Smooth muscle cell (in vitro differentiated cells): ENCODE results near the gene INPP4B. TPM values are rescaled to one million over a fixed set of nuclear protein-coding genes. Genes with fewer than 3 reads are reported as not detected.

Experiments used
- DNase-seq: peaks from one replicate; lab custom pipeline; 2025; ENCODE audit not compliant: unreplicated experiment; lab: John Stamatoyannopoulos, UW
- H2AFZ ChIP-seq: fragments of 200-600 bp; sonication (generic); 2 replicates; pipeline ENCODE4 v1.6.0; 2016; ENCODE audit warnings: antibody characterized with exemption, low read depth, mild to moderate bottlenecking
- H3F3A ChIP-seq: fragments of 200-600 bp; sonication (generic); 2 replicates; pipeline ENCODE4 v1.6.0; 2017; ENCODE audit warnings: antibody characterized with exemption, low read depth
- H3K27ac ChIP-seq: fragments of 200-600 bp; sonication (generic); 2 replicates; pipeline ENCODE4 v1.5.1; 2016; ENCODE audit warnings: low read depth, mild to moderate bottlenecking
- H3K27me3 ChIP-seq: fragments of 200-600 bp; sonication (generic); 2 replicates; pipeline ENCODE4 v1.6.1; 2016; ENCODE audit warnings: low read depth, mild to moderate bottlenecking
- H3K36me3 ChIP-seq: fragments of 200-600 bp; sonication (generic); 2 replicates; pipeline ENCODE4 v1.5.1; 2016; ENCODE audit warnings: low read depth
- H3K4me1 ChIP-seq: fragments of 200-600 bp; sonication (generic); 2 replicates; pipeline ENCODE4 v1.5.1; 2016; ENCODE audit warnings: low read depth
- H3K4me2 ChIP-seq: fragments of 200-600 bp; sonication (generic); 2 replicates; pipeline ENCODE4 v1.6.0; 2016; ENCODE audit warnings: mild to moderate bottlenecking
- H3K4me3 ChIP-seq: fragments of 200-600 bp; sonication (generic); 2 replicates; pipeline ENCODE4 v1.5.1; 2016; ENCODE audit warnings: mild to moderate bottlenecking
- H3K79me2 ChIP-seq: fragments of 200-600 bp; sonication (generic); 2 replicates; pipeline ENCODE4 v1.6.0; 2016; ENCODE audit warnings: low read depth, mild to moderate bottlenecking
- H3K9ac ChIP-seq: fragments of 200-600 bp; sonication (generic); 2 replicates; pipeline ENCODE4 v1.6.0; 2016; ENCODE audit warnings: low read depth
- H3K9me3 ChIP-seq: fragments of 200-600 bp; sonication (generic); replicated peaks from 2 replicates; pipeline ENCODE4 v1.5.1; 2016; ENCODE audit warnings: low read depth
- H4K20me1 ChIP-seq: fragments of 200-600 bp; sonication (generic); 2 replicates; pipeline ENCODE4 v1.6.0; 2016; ENCODE audit warnings: low read depth
- CTCF ChIP-seq: fragments of 200-600 bp; sonication (generic); IDR thresholded peaks from 2 replicates; pipeline ENCODE4 v1.5.1; 2017; ENCODE audit warnings: borderline replicate concordance, mild to moderate bottlenecking, antibody characterized with exemption; ENCODE audit not compliant: insufficient read depth, poor library complexity, severe bottlenecking
- WGBS: methylation state at CpG from one replicate; pipeline ENCODE4 v1.1.7; 2016; ENCODE audit warnings: low lambda C conversion rate; 5-methylcytosine and 5-hydroxymethylcytosine counted together
- polyA plus RNA-seq: library from polyadenylated mRNA; unstranded; fragments of >200 nt; fragmentation: Nextera tagmentation; extraction: Ambion mirVana; gene quantifications from 2 replicates; pipeline ENCODE4 v1.2.1, GENCODE V29; 2016
- total RNA-seq: library from RNA; depleted of rRNA; stranded (reverse); fragments of >200 nt; gene quantifications from 2 replicates; pipeline ENCODE4 v1.2.3, GENCODE V29; 2014

INPP4B gene
- total and polyA plus RNA-seq, 2 experiments from 2014 or later: 2.0 to 10.9 TPM

- no peaks in the 10 kb centered on the region for H3F3A ChIP-seq
- no peaks in the 10 kb centered on the region for H3K27me3 ChIP-seq
- no peaks in the 10 kb centered on the region for H4K20me1 ChIP-seq
- H3K4me1 ChIP-seq: no peaks in the 10 kb centered on the region
- H3K36me3 ChIP-seq: no peaks in the 10 kb centered on the region
- WGBS: 92% methylated on average over 1 of the region's 1 CpG
- no peak overlapping the region for H3K4me3 ChIP-seq
- no peak overlapping the region for H3K27ac ChIP-seq
- TF ChIP-seq CTCF: no peak
- no peak overlapping the region for H3K4me2 ChIP-seq
- no peak overlapping the region for H3K9ac ChIP-seq
- H3K9me3 ChIP-seq: no peaks in the 10 kb centered on the region
- DNase-seq: no peak
- no peaks in the 10 kb centered on the region for H3K79me2 ChIP-seq
- H2AFZ ChIP-seq: no peak overlapping the region
Measured at GRCh38 chr4:142318280-142318679, 527.8 kb downstream of the INPP4B start.

- no peak for DNase-seq
- WGBS: 90% methylated on average over 2 of the region's 2 CpGs
Measured at GRCh38 chr4:142316913-142317312, 529.2 kb downstream of the INPP4B start.

GRCh38 chr4:142316025-142316424 is 530.1 kb downstream of the INPP4B start:
- Histone ChIP-seq H3K4me2 (no peak overlapping the region), H3K79me2 (no peaks in the 10 kb centered on the region), H3K4me1 (no peaks in the 10 kb centered on the region), H2AFZ (no peak overlapping the region), H3F3A (no peaks in the 10 kb centered on the region), H3K27me3 (no peaks in the 10 kb centered on the region), H3K27ac (no peak overlapping the region), H3K9me3 (no peaks in the 10 kb centered on the region), H4K20me1 (no peaks in the 10 kb centered on the region), H3K36me3 (no peaks in the 10 kb centered on the region), H3K4me3 (no peak overlapping the region), H3K9ac (no peak overlapping the region)
- TF ChIP-seq CTCF: no peak
- WGBS: 89% methylated on average over 2 of the region's 2 CpGs
- no peak for DNase-seq

More at GRCh38 chr4:142316913-142317312, 529.2 kb downstream of the INPP4B start:
- Histone ChIP-seq H3K4me2 (no peak overlapping the region), H2AFZ (no peak overlapping the region), H4K20me1 (no peaks in the 10 kb centered on the region), H3K9ac (no peak overlapping the region), H3K36me3 (no peaks in the 10 kb centered on the region), H3K79me2 (no peaks in the 10 kb centered on the region), H3K27me3 (no peaks in the 10 kb centered on the region), H3F3A (no peaks in the 10 kb centered on the region), H3K4me1 (no peaks in the 10 kb centered on the region), H3K9me3 (no peaks in the 10 kb centered on the region), H3K4me3 (no peak overlapping the region), H3K27ac (no peak overlapping the region)
- TF ChIP-seq CTCF: no peak

- H2AFZ ChIP-seq: no peak overlapping the region
- DNase-seq: no peak
- H3K4me2 ChIP-seq: no peak overlapping the region
- no peaks in the 10 kb centered on the region for H3K27me3 ChIP-seq
- no peaks in the 10 kb centered on the region for H3F3A ChIP-seq
- no peak overlapping the region for H3K4me3 ChIP-seq
- H3K4me1 ChIP-seq: no peaks in the 10 kb centered on the region
- H3K9me3 ChIP-seq: no peaks in the 10 kb centered on the region
- WGBS: 92% methylated on average over 7 of the region's 7 CpGs
- no peak for TF ChIP-seq CTCF
- no peak overlapping the region for H3K9ac ChIP-seq
- H4K20me1 ChIP-seq: no peaks in the 10 kb centered on the region
- no peaks in the 10 kb centered on the region for H3K79me2 ChIP-seq
- H3K36me3 ChIP-seq: no peaks in the 10 kb centered on the region
- no peak overlapping the region for H3K27ac ChIP-seq
Measured at GRCh38 chr4:142314686-142315085, 531.4 kb downstream of the INPP4B start.
